HG03196 (cell line): ENCODE data around the gene CTSD.
A peak's percentile ranks its signal among the peaks of the same experiment; 100 is the strongest.
"Not testable (repeated sequence)": the region's sequence is repeated elsewhere in the genome, so short reads cannot be mapped to it uniquely, and the experiment has no call there.

Source experiments
- ATAC-seq: cut with Tn5 transposase; IDR thresholded peaks from one replicate; pipeline ENCODE4 v1.9.1; 2021; ENCODE audit not compliant: unreplicated experiment

CTSD gene

GRCh38 chr11:1763796-1764661, at the start of gene CTSD:
TSS of gene CTSD (minus strand) at chr11:1763927. CDS start at chr11:1763859, 68 bp downstream.
- peak; percentile 75 for ATAC-seq

GRCh38 chr11:1813356-1813755, 49.6 kb upstream of the CTSD start:
- ATAC-seq, result not testable (repeated sequence)

- ATAC-seq, result no peak
Measured at GRCh38 chr11:1812801-1813200, 49.1 kb upstream of the CTSD start.

GRCh38 chr11:1812274-1812673, 48.5 kb upstream of the CTSD start:
- no peak for ATAC-seq

GRCh38 chr11:1810761-1811160, 47.0 kb upstream of the CTSD start:
- ATAC-seq, result no peak

GRCh38 chr11:1807264-1807995, 43.7 kb upstream of the CTSD start:
- no peak for ATAC-seq

- no peak for ATAC-seq
Measured at GRCh38 chr11:1805525-1805924, 41.8 kb upstream of the CTSD start.

GRCh38 chr11:1803835-1804519, 40.2 kb upstream of the CTSD start:
- not testable (repeated sequence) for ATAC-seq

GRCh38 chr11:1803246-1803645, 39.5 kb upstream of the CTSD start:
- ATAC-seq, result no peak

GRCh38 chr11:1797391-1798125, 33.8 kb upstream of the CTSD start:
- ATAC-seq, result no peak

- no peak for ATAC-seq
Measured at GRCh38 chr11:1796413-1797011, 32.8 kb upstream of the CTSD start.

- ATAC-seq, result no peak
Measured at GRCh38 chr11:1793081-1793480, 29.4 kb upstream of the CTSD start.

GRCh38 chr11:1792461-1792860, 28.7 kb upstream of the CTSD start:
- no peak for ATAC-seq

GRCh38 chr11:1791912-1792311, 28.2 kb upstream of the CTSD start:
- ATAC-seq, result no peak

- ATAC-seq, result no peak
Measured at GRCh38 chr11:1786466-1786865, 22.7 kb upstream of the CTSD start.

GRCh38 chr11:1785749-1786413, 22.2 kb upstream of the CTSD start:
- ATAC-seq, result no peak

- ATAC-seq, result no peak
Measured at GRCh38 chr11:1784761-1785650, 21.3 kb upstream of the CTSD start.

- no peak for ATAC-seq
Measured at GRCh38 chr11:1783725-1784529, 20.2 kb upstream of the CTSD start.
